HepG2 (cell line): ENCODE results near the gene ITPK1. TPM values are rescaled to one million over a fixed set of nuclear protein-coding genes. Genes with fewer than 3 reads are reported as not detected.

Experiments
- ARNTL ChIP-seq: sonication (generic); formaldehyde crosslinking; IDR thresholded peaks from 2 replicates; pipeline ENCODE4 v1.4.0; 2020; ENCODE audit warnings: mild to moderate bottlenecking, missing genetic modification reagents
- CREM ChIP-seq, 2 experiments: sonication (generic) in 1 of 2; formaldehyde crosslinking in 1 of 2; IDR thresholded peaks; 2 replicates each; pipeline versions ENCODE4 v1.4.0 to v1.6.1; 2016 to 2020; ENCODE audit warnings: antibody characterized with exemption in 1 of 2, mild to moderate bottlenecking in 1 of 2, missing genetic modification reagents in 1 of 2
- DDIT3 ChIP-seq: sonication (generic); formaldehyde crosslinking; IDR thresholded peaks from 2 replicates; pipeline ENCODE4 v1.4.0; 2020; ENCODE audit warnings: mild to moderate bottlenecking, missing genetic modification reagents
- ELF4 ChIP-seq: sonication (generic); formaldehyde crosslinking; IDR thresholded peaks from 2 replicates; pipeline ENCODE4 v1.5.0; 2020; ENCODE audit warnings: missing genetic modification reagents, mild to moderate bottlenecking, moderate library complexity, borderline replicate concordance
- HMGA1 ChIP-seq: sonication (generic); formaldehyde crosslinking; conservative IDR thresholded peaks from 2 replicates; pipeline ENCODE4 v1.4.0; 2020; ENCODE audit warnings: missing genetic modification reagents
- KLF6 ChIP-seq: IDR thresholded peaks from 2 replicates; pipeline ENCODE4 v1.8.0; 2016; ENCODE audit warnings: missing biosample characterization, missing genetic modification reagents
- MEF2D ChIP-seq: sonication (generic); formaldehyde crosslinking; IDR thresholded peaks from 2 replicates; pipeline ENCODE4 v1.5.1; 2020; ENCODE audit warnings: mild to moderate bottlenecking, missing genetic modification reagents
- NONO ChIP-seq, 2 experiments: fragments of 450-650 bp in 1 of 2; sonication (generic) in 1 of 2; formaldehyde crosslinking in 1 of 2; IDR thresholded peaks in 1 of 2; conservative IDR thresholded peaks in 1 of 2; 2 replicates each; pipeline versions ENCODE4 v1.6.1 to v1.8.0; 2017 to 2022; ENCODE audit warnings: mild to moderate bottlenecking in 1 of 2, missing genetic modification reagents in 1 of 2, moderate library complexity in 1 of 2
- ZFY ChIP-seq: sonication (generic); formaldehyde crosslinking; IDR thresholded peaks from 2 replicates; pipeline ENCODE4 v1.4.0; 2020; ENCODE audit warnings: missing genetic modification reagents
- ZNF280D ChIP-seq: sonication (generic); formaldehyde crosslinking; IDR thresholded peaks from 2 replicates; pipeline ENCODE4 v1.5.1; 2020; ENCODE audit warnings: mild to moderate bottlenecking, missing genetic modification reagents
- ZNF350 ChIP-seq: sonication (generic); formaldehyde crosslinking; IDR thresholded peaks from 2 replicates; pipeline ENCODE4 v1.4.0; 2020; ENCODE audit warnings: mild to moderate bottlenecking, low read depth, missing genetic modification reagents, borderline replicate concordance
- ZNF362 ChIP-seq: sonication (generic); formaldehyde crosslinking; IDR thresholded peaks from 2 replicates; pipeline ENCODE4 v1.4.0; 2020; ENCODE audit warnings: missing genetic modification reagents, mild to moderate bottlenecking, borderline replicate concordance
- ZNF460 ChIP-seq: sonication (generic); formaldehyde crosslinking; IDR thresholded peaks from 2 replicates; pipeline ENCODE4 v1.5.1; 2020; ENCODE audit warnings: missing genetic modification reagents, mild to moderate bottlenecking, borderline replicate concordance
- ZNF503 ChIP-seq: sonication (generic); formaldehyde crosslinking; IDR thresholded peaks from 2 replicates; pipeline ENCODE4 v1.4.0; 2020; ENCODE audit warnings: missing genetic modification reagents
- ZNF547 ChIP-seq: sonication (generic); formaldehyde crosslinking; IDR thresholded peaks from 2 replicates; pipeline ENCODE4 v1.5.1; 2020; ENCODE audit warnings: mild to moderate bottlenecking, missing genetic modification reagents
- ZNF720 ChIP-seq: sonication (generic); formaldehyde crosslinking; IDR thresholded peaks from 2 replicates; pipeline ENCODE4 v1.4.0; 2020; ENCODE audit warnings: missing genetic modification reagents
- polyA plus RNA-seq, 8 experiments: library from polyadenylated mRNA; depleted of rRNA in 3 of 8; stranded (reverse) in 7 of 8; unstranded in 1 of 8; fragments of >200 nt; fragmentation: Illumina TruSeq in 4 of 8; extraction: Trizol in 4 of 8; gene quantifications; 2 replicates each; pipeline versions ENCODE4 v1.2.1 to v1.2.3, GENCODE V29; 2011 to 2016; ENCODE audit warnings: low read depth in 4 of 8, missing spikeins in 1 of 8, mixed read lengths in 1 of 8; ENCODE audit not compliant: insufficient read depth in 1 of 8
- total RNA-seq, 5 experiments: library from RNA; depleted of rRNA; stranded (reverse); fragments of >200 nt; fragmentation: Illumina TruSeq; extraction: Trizol; gene quantifications; 2 replicates each; pipeline ENCODE4 v1.2.3, GENCODE V29; 2016; ENCODE audit warnings: low read depth in 1 of 5
- TF ChIP-seq, protein P1 (sequence below): sonication (generic); formaldehyde crosslinking; IDR thresholded peaks from 2 replicates; pipeline ENCODE4 v1.5.0; 2020; ENCODE audit warnings: mild to moderate bottlenecking, missing genetic modification reagents
- TF ChIP-seq, protein P2 (sequence below): sonication (generic); formaldehyde crosslinking; IDR thresholded peaks from 2 replicates; pipeline ENCODE4 v1.9.0; 2022; ENCODE audit warnings: missing genetic modification reagents, mild to moderate bottlenecking, borderline replicate concordance

ITPK1 gene
- total and polyA plus RNA-seq, 2 of the 13 experiments (the other 11 are each of a cell fraction or from before 2014, with no cell fraction given): 20.5 to 47.5 TPM

DNA sequence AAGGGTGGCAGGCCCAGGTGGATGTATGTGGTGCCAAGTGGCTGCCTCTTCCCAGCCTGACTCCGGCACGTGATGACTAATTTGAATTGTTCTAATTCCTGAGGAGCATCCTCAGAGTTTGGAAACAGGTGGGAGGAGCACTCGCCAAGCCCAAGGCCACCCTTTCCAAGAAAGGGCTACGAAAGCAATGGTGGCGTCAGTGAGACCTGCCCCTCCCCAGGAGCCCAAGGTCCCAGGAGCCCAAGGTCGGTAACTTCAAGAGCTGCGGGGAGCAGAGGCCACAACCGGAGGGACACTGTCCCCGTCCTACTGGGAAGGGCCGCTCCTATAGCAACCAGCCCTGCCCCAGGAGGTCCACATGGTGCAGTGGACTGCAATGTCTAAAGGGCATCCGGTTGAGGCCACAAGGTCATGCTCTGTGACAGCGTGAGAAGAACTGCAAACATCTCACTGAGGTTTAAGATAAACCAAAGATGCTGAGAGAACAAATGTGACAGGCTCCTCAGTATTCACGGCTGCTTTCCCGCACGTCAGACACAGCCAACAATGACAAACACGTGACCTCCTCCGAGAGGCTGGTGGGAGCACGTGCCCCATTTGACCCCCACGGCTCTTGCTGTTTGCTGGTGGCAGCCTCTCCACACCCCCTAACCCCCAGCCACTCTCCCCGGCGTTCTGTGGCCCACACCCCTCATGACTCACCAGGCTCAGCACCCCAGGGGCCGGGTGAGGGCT lies 79.6 kb downstream of the ITPK1 start (continued):
- TF ChIP-seq ZNF362 (CRISPR knock-in tag): peak; percentile 24; the same call in 1 of the 2 replicates
- TF ChIP-seq ZNF280D (CRISPR knock-in tag): peak; percentile 48; the same call in 1 of the 2 replicates
- TF ChIP-seq ARNTL: peak; percentile 84
- TF ChIP-seq HMGA1 (CRISPR knock-in tag): no peak
- TF ChIP-seq, protein P1, sequence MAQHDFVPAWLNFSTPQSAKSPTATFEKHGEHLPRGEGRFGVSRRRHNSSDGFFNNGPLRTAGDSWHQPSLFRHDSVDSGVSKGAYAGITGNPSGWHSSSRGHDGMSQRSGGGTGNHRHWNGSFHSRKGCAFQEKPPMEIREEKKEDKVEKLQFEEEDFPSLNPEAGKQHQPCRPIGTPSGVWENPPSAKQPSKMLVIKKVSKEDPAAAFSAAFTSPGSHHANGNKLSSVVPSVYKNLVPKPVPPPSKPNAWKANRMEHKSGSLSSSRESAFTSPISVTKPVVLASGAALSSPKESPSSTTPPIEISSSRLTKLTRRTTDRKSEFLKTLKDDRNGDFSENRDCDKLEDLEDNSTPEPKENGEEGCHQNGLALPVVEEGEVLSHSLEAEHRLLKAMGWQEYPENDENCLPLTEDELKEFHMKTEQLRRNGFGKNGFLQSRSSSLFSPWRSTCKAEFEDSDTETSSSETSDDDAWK (CRISPR knock-in tag): no peak
- peak; percentile 82 for TF ChIP-seq CREM (IDR thresholded peaks at IDR 0.05)
- no peak for TF ChIP-seq CREM (CRISPR knock-in tag; IDR thresholded peaks at IDR 0.05)
- no peak; the same call in 1 of the 2 replicates for TF ChIP-seq ZFY (CRISPR knock-in tag)
- TF ChIP-seq ELF4 (CRISPR knock-in tag): no peak
- 0 out of 2 replicates have a peak, but pooled peaks have one; percentile 23 for TF ChIP-seq KLF6 (CRISPR knock-in tag)
- TF ChIP-seq DDIT3 (CRISPR knock-in tag): no peak
- no peak for TF ChIP-seq NONO (IDR thresholded peaks at IDR 0.05)
- peak; percentile 63; the same call in 1 of the 2 replicates for TF ChIP-seq NONO (CRISPR knock-in tag; conservative IDR thresholded peaks at IDR 0.05)
- TF ChIP-seq, protein P2, sequence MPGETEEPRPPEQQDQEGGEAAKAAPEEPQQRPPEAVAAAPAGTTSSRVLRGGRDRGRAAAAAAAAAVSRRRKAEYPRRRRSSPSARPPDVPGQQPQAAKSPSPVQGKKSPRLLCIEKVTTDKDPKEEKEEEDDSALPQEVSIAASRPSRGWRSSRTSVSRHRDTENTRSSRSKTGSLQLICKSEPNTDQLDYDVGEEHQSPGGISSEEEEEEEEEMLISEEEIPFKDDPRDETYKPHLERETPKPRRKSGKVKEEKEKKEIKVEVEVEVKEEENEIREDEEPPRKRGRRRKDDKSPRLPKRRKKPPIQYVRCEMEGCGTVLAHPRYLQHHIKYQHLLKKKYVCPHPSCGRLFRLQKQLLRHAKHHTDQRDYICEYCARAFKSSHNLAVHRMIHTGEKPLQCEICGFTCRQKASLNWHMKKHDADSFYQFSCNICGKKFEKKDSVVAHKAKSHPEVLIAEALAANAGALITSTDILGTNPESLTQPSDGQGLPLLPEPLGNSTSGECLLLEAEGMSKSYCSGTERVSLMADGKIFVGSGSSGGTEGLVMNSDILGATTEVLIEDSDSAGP (CRISPR knock-in tag): peak; percentile 74; the same call in 1 of the 2 replicates
- TF ChIP-seq ZNF350 (CRISPR knock-in tag): peak; percentile 80
- no peak for TF ChIP-seq ZNF720 (CRISPR knock-in tag)
- TF ChIP-seq ZNF460 (CRISPR knock-in tag): no peak
- TF ChIP-seq MEF2D: peak; percentile 44; the same call in 1 of the 2 replicates
- TF ChIP-seq ZNF547 (CRISPR knock-in tag): no peak
- TF ChIP-seq ZNF503 (CRISPR knock-in tag): peak; percentile 85
